HEK293T (cell line): ENCODE results near the gene ISM1.

Experiments used
- ARNT ChIP-seq: fragments of 450-650 bp; IDR thresholded peaks from 2 replicates; pipeline ENCODE4 v1.6.1; 2017; ENCODE audit warnings: mild to moderate bottlenecking
- BHLHE40 ChIP-seq: fragments of 450-650 bp; IDR thresholded peaks from 2 replicates; pipeline ENCODE4 v1.6.1; 2016; ENCODE audit warnings: mild to moderate bottlenecking, moderate library complexity, borderline replicate concordance
- FOXA1 ChIP-seq: fragments of 450-650 bp; IDR thresholded peaks from 2 replicates; pipeline ENCODE4 v1.6.1; 2016; ENCODE audit warnings: mild to moderate bottlenecking
- FOXK2 ChIP-seq: fragments of 450-650 bp; IDR thresholded peaks from 2 replicates; pipeline ENCODE4 v1.6.1; 2016; ENCODE audit warnings: mild to moderate bottlenecking
- FOXM1 ChIP-seq: fragments of 450-650 bp; IDR thresholded peaks from 2 replicates; pipeline ENCODE4 v1.6.1; 2017; ENCODE audit warnings: mild to moderate bottlenecking, borderline replicate concordance
- LEF1 ChIP-seq: fragments of 450-650 bp; IDR thresholded peaks from 2 replicates; pipeline ENCODE4 v1.6.1; 2017; ENCODE audit warnings: mild to moderate bottlenecking, borderline replicate concordance
- SP1 ChIP-seq: fragments of 450-650 bp; IDR thresholded peaks from 2 replicates; pipeline ENCODE4 v1.6.1; 2017
- TARDBP ChIP-seq: fragments of 450-650 bp; IDR thresholded peaks from 2 replicates; pipeline ENCODE4 v1.6.1; 2016
- ZNF384 ChIP-seq: fragments of 450-650 bp; IDR thresholded peaks from 2 replicates; pipeline ENCODE4 v1.6.1; 2016
- TF ChIP-seq, protein P1 (sequence below): fragments of 450-650 bp; IDR thresholded peaks from 2 replicates; pipeline ENCODE4 v1.6.1; 2016

DNA sequence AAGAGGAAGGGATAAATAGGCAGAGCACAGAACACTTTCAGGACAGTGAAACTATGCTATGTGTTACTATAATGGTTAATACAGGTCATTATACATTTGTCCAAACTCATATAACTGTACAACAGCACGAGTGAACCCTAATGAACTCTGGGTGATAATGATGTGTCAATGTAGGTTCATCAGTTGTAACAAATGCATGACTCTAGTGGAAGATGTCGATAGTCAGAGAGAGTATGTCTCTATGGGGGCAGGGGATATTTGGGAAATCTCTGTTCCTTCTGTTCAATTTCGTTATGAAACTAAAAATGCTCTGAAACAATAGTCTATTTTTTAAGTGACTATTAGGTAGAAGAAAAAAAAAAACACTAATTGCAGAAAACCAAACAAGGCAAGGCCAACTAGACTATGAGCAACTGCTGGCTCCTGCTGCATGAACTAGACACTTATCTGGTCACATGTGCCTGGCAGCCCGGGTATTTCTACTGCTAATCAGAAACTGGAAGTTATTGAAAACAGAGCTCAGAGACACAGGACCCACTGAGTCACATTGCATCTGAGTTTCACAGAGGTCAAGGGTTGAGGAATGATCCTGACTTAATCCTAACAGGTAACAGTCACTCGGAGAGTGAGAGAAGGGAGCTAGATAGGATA is 97.9 kb downstream of the ISM1 start:
- TF ChIP-seq FOXK2 (no peak), BHLHE40 (no peak), ZNF384 (no peak), TARDBP (no peak), LEF1 (no peak), SP1 (no peak), FOXM1 (no peak), FOXA1 (no peak), ARNT (no peak)
- TF ChIP-seq, protein P1, sequence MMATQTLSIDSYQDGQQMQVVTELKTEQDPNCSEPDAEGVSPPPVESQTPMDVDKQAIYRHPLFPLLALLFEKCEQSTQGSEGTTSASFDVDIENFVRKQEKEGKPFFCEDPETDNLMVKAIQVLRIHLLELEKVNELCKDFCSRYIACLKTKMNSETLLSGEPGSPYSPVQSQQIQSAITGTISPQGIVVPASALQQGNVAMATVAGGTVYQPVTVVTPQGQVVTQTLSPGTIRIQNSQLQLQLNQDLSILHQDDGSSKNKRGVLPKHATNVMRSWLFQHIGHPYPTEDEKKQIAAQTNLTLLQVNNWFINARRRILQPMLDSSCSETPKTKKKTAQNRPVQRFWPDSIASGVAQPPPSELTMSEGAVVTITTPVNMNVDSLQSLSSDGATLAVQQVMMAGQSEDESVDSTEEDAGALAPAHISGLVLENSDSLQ, result no peak
